ENCODE results near the gene PCNX1. TPM values are rescaled to one million over a fixed set of nuclear protein-coding genes. Genes with fewer than 3 reads are reported as not detected.

Gene PCNX1
- total and polyA plus RNA-seq, 9 of the 15 experiments (the other 6 are each of a cell fraction or from before 2014, with no cell fraction given), result 0.30 to 4.5 (median 2.3) TPM

- no peak for TF ChIP-seq ZNF696 (CRISPR knock-in tag; conservative IDR thresholded peaks at IDR 0.05)
- no peak for TF ChIP-seq ZC3H8 (IDR thresholded peaks at IDR 0.05)
Measured at GRCh38 chr14:71056168-71056567, 148.9 kb downstream of the PCNX1 start (continued).

GRCh38 chr14:71060274-71060673 is 153.0 kb downstream of the PCNX1 start:
- CTCF ChIA-PET (ENCODE audit: low intra/inter-chr PET ratio), result no interaction called here
- TF ChIP-seq SIX5 (IDR thresholded peaks at IDR 0.05; ENCODE audit: borderline replicate concordance in 1 of 2, insufficient read depth in 1 of 2, low read depth in 1 of 2, low read length in 2 of 2) (no peak), ZNF655 (CRISPR knock-in tag; IDR thresholded peaks at IDR 0.05) (no peak), NR1H2 (CRISPR knock-in tag; IDR thresholded peaks at IDR 0.05) (no peak), TAL1 (IDR thresholded peaks at IDR 0.05) (no peak), MYBL2 (IDR thresholded peaks at IDR 0.05; ENCODE audit: low read depth) (no peak), MYBL2 (CRISPR knock-in tag; IDR thresholded peaks at IDR 0.05; ENCODE audit: borderline replicate concordance) (no peak), SNIP1 (IDR thresholded peaks at IDR 0.05; ENCODE audit: low read depth) (no peak), SIN3A (IDR thresholded peaks at IDR 0.05; ENCODE audit: borderline replicate concordance in 2 of 2, control insufficient read depth in 1 of 2, low read depth in 2 of 2, low read length in 2 of 2) (no peak), RREB1 (CRISPR knock-in tag; IDR thresholded peaks at IDR 0.05) (no peak), CEBPG (CRISPR knock-in tag; IDR thresholded peaks at IDR 0.05) (no peak), CEBPG (tag; conservative IDR thresholded peaks at IDR 0.05 in 1 of 2, IDR thresholded peaks at IDR 0.05 in 1 of 2) (peak in 1 of 2 experiments; percentile 48; a peak in 1 of 4 replicates), MITF (IDR thresholded peaks at IDR 0.05) (no peak)

More at GRCh38 chr14:71060274-71060673, 153.0 kb downstream of the PCNX1 start:
- ATAC-seq (no peak), FAIRE-seq (no peak), DNase-seq (ENCODE audit: extremely low read depth in 1 of 4, low spot score in 3 of 4) (no peak)
- no peaks in the 10 kb centered on the region for H4K20me1 ChIP-seq (replicated peaks; ENCODE audit: control insufficient read depth, insufficient read depth, low read length)
- no peaks in the 10 kb centered on the region for H3K9me3 ChIP-seq (replicated peaks; ENCODE audit: control insufficient read depth, insufficient read depth, low read depth, low read length)
- no peak overlapping the region for H3K27ac ChIP-seq (ENCODE audit: extremely low read depth, low read depth, low read length)
- intact Hi-C loops (cut with micrococcal nuclease) (no loop called here), in situ Hi-C loops (cut with MboI) (no loop called here)
- H3K4me3 ChIP-seq, result no peak overlapping the region
- H3K27me3 ChIP-seq (ENCODE audit: control insufficient read depth in 2 of 2, insufficient read depth in 2 of 2, low read length in 2 of 2), result no peaks in the 10 kb centered on the region
- POLR2A ChIA-PET, result no interaction called here
- no peak overlapping the region for H3K9ac ChIP-seq (ENCODE audit: insufficient read depth in 1 of 2, low read depth in 2 of 2, low read length in 2 of 2)
- no peaks in the 10 kb centered on the region for H3K36me3 ChIP-seq (ENCODE audit: control insufficient read depth, insufficient read depth, low read length)
- BruUV-seq (replicated peaks), result no TSS peak
- no peaks in the 10 kb centered on the region for H3K9me1 ChIP-seq (ENCODE audit: control insufficient read depth, insufficient read depth, low read length)
- no peaks in the 10 kb centered on the region for H3K4me1 ChIP-seq (replicated peaks in 1 of 2; ENCODE audit: control insufficient read depth in 2 of 2, insufficient read depth in 2 of 2, low read length in 2 of 2)
- H3K79me2 ChIP-seq (ENCODE audit: control insufficient read depth, insufficient read depth, low read length), result no peaks in the 10 kb centered on the region
- no peak overlapping the region for H2AFZ ChIP-seq (ENCODE audit: low read depth, low read length)
- no peak overlapping the region for H3K4me2 ChIP-seq (ENCODE audit: insufficient read depth, low read length)
- WGBS (ENCODE audit: insufficient coverage, low coverage, missing lambda C conversion rate), result 0% methylated on average over 2 of the region's 2 CpGs
